ENCODE measurements around the gene RDH8.
"Not testable (repeated sequence)": the region's sequence is repeated elsewhere in the genome, so short reads cannot be mapped to it uniquely, and the experiment has no call there.

RDH8 gene

GRCh38 chr19:10005632-10006334 is 7.5 kb upstream of the RDH8 start:
- no peak for DNase-seq (ENCODE audit: low read depth)

GRCh38 chr19:10006335-10006708 is 7.0 kb upstream of the RDH8 start:
- DNase-seq (ENCODE audit: low read depth): peak; percentile 16

- DNase-seq (ENCODE audit: low read depth): no peak
Measured at GRCh38 chr19:10006752-10007323, 6.4 kb upstream of the RDH8 start.

DNA sequence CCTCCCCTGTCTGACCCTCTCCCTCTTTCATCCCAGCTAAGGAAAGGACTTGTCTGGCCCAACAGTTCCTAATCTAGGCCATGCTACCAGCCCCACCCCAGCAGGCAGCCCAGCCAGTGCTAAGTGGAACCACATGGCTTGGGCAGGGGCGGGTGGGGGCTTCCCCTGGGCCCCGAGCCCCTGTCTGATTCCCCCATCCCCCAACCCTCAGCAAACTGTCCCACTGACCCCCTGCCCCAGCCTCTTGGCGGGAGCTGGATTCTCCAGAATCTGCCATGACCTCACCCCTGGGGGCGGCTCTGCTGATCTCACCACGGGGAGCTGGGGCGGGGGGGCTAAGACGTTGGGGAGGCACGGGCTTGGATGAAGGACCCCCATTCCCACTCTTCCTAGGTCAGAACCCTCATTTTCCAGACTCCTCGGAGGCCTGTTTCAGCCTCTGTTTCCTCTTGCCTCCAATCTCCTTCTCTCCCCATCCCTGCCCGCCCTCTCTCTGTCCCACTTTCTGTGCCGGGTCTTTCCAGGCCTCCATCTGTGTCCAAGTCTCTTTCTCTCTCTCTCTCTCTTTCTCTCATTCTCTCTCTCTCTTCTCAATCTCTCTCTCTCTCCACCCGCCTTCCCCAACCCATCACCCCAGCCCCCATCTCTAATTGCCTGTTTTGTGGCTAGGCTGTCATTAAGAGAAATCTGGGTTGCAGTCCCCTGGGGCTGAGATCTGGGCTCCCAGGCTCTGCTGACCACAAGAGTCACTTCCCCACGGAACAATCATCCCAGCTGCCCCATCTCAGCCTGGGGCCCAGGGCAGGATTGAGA is 5.7 kb upstream of the RDH8 start:
- DNase-seq (ENCODE audit: low read depth): peak; percentile 5

GRCh38 chr19:10008184-10008765 is 5.0 kb upstream of the RDH8 start:
- no peak for DNase-seq (ENCODE audit: low read depth)

DNA sequence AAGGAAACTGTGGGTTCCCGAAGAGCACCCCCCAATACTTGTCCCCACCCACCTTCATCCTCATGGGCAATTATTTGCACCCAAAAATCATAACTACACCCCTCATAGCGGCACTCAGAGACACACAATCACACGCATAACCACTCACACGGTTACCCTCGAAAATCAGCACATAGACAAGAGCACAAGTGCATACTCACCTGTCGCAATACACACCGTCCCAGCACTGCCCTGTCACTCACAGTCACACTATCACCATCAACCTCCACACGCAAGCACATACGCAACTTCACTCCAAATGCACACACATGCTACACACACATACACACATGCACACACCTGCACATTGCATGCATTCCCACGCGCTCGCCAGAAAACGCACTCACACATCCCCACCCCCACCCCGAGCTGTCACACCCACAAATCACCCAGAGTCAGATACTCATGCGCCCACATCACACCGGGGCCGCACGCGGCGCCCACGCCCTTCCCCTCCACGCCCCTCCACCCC is 3.5 kb upstream of the RDH8 start:
- DNase-seq (ENCODE audit: low read depth): no peak

DNA sequence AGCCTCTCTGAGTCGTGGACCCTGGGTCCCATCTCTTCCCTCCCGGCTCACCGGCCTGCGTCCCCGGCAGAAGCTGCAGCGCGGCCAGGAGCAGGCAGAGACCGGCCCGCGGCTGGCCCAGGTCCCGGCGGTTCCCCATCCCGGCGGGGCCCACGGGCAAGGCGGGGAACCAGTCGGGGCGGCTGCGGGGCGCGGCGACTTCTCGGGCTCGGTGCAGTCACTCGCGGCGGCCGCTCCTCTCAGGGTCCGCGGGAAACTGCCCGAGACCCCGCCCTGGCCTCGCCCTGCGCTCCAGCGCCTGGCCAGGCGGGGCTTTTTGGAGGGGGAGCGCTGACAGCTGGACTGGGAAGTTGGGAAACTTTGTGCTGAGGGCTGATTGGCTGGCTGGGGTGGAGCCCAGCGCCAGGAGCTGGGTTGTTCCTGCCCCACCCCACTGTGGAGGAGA is 3.0 kb upstream of the RDH8 start, which contains the start of gene COL5A3:
Gene COL5A3, minus strand, starts transcription at position 258 of the 445 bp plus-strand sequence. Its CDS starts 119 bp downstream, at position 139.
- DNase-seq (ENCODE audit: low read depth): peak; percentile 32

GRCh38 chr19:10010939-10011338 is 2.3 kb upstream of the RDH8 start:
- DNase-seq (ENCODE audit: low read depth): no peak

DNA sequence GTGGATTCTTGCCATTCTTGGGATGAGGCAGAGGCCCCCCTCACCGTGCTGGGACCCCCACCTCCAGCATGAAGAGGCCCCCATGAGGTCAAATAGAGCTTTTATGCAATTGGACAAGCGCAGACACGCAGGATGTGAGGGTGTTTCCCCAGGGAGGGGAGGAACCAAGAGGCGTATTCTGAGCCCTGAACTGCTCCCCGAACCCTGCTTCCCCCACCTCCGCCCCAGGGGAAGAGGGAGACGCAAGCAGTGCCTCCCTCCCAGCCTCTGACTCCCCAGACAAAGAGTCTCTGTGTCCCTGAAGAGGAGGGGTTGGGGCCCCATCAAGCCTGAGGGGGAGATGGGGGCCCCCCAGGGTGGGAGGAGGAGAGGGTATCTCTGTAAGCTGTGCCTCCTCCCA is 1.3 kb upstream of the RDH8 start:
- no peak for DNase-seq (ENCODE audit: low read depth)

GRCh38 chr19:10013834-10014618 is 743 bp downstream of the RDH8 start:
- DNase-seq (ENCODE audit: low read depth): no peak

- no peak for DNase-seq (ENCODE audit: low read depth)
Measured at GRCh38 chr19:10018263-10018662, 5.0 kb downstream of the RDH8 start.

DNA sequence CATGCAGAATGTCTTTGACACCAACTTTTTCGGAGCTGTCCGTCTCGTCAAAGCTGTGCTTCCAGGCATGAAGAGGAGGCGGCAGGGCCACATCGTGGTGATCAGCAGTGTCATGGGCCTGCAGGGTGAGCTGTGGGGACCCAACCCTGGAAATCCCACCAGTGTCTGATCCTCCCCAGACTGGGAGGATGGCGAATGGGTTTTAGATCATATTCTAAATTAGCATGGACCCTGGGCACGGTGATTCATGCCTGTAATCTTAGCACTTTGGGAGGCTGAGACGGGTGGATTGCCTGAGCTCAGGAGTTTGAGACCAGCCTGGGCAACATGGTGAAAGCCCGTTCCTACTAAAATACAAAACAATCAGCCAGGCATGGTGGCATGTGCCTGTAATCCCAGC is 5.5 kb downstream of the RDH8 start:
- DNase-seq (ENCODE audit: low read depth): no peak

GRCh38 chr19:10019246-10019645 is 6.0 kb downstream of the RDH8 start:
- no peak for DNase-seq (ENCODE audit: low read depth)

- no peak for DNase-seq (ENCODE audit: low read depth)
Measured at GRCh38 chr19:10020851-10021250, 7.6 kb downstream of the RDH8 start.

- no peak for DNase-seq (ENCODE audit: low read depth)
Measured at GRCh38 chr19:10021446-10021845, 8.2 kb downstream of the RDH8 start.

DNA sequence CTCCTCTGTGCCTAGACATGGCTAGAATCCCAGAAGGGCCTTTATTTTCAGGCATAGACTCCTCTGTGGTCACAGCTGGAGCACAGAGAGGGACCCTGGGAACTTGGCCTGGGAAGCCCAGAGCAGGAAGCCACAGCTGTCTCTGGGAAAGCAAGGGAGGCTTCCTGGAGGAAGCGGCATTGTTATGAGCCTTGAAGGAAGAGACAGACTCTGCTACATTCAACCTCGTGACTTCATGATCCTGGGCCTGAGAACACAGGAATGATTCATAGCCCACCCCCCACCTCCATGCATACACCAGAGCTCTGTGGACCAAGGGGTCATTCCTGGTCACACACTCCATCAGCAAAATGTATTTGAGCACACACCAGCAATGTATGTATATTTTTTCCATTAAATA is 8.6 kb downstream of the RDH8 start:
- DNase-seq (ENCODE audit: low read depth): no peak

GRCh38 chr19:10023096-10023495 is 9.8 kb downstream of the RDH8 start:
- not testable (repeated sequence) for DNase-seq (ENCODE audit: low read depth)

- DNase-seq (ENCODE audit: low read depth): no peak
Measured at GRCh38 chr19:10026744-10027143, 13.5 kb downstream of the RDH8 start.

- DNase-seq (ENCODE audit: low read depth): peak; percentile 89
Measured at GRCh38 chr19:10027158-10027997, 14.1 kb downstream of the RDH8 start.

DNA sequence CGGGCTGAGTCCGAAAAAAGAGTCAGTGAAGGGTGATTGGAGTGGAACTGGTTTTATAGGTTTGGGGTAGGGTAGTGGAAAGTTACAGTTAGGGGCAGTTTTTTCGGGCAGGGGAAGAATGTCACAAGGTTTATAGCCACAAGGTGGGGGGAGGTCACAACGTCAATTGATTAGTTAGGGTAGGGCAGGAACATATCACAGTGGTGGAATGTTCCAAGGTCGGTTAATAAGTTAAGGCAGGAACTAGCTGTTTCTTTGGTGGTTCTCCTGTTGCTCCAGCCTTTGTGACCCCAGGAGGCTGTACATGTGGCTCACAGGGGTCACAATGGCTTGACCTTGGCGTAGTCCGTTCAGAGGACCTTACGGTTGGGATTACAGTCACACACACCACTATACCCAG is 20.3 kb downstream of the RDH8 start:
- DNase-seq (ENCODE audit: low read depth): no peak

DNA sequence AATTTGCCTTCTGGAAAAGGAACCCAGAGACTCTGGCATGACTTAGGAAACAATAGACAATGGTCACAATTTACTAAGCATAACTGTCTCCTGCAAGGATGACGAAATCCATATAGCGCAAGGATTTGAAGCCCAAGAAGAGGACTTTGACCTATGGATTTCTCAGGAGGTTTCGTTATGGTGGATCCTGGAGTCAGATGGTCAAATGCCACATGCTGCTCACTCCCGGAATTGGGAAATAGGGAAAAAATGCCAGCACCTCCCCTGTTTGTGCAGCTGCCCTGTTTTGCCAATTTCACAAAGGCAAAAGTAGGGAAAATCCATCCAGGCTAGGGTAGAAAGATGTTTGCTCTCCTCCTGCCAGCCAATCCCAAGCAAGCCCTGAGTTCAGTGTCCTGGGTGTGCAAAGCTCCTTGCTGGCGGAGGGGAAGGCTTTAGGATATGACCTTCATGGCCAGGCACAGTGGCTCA is 23.4 kb downstream of the RDH8 start:
- no peak for DNase-seq (ENCODE audit: low read depth)

Data from fibroblast of the conjunctiva (primary cell).